Breast epithelium (tissue), 4 donors: ENCODE data around the gene PLPPR1. TPM values are rescaled to one million over a fixed set of nuclear protein-coding genes. Genes with fewer than 3 reads are reported as not detected.
"Not testable (repeated sequence)": the region's sequence is repeated elsewhere in the genome, so short reads cannot be mapped to it uniquely, and the experiment has no call there.

Source experiments
- DNase-seq, 2 donors: peaks; one replicate each; pipeline ENCODE4 v3.0.0-alpha.2; 2019; ENCODE audit warnings: low spot score in 2 of 2
- H3K27ac ChIP-seq, 2 donors: fragments of 200-600 bp; sonication (generic) in 1 of 2; one replicate each; pipeline ENCODE4 v1.5.1; 2016 to 2019; ENCODE audit warnings: mild to moderate bottlenecking in 1 of 2
- H3K27me3 ChIP-seq, 2 donors: fragments of 200-600 bp; sonication (generic) in 1 of 2; one replicate each; pipeline versions ENCODE4 v1.5.1 to v1.6.0; 2017 to 2019; ENCODE audit warnings: control low read depth in 1 of 2, mild to moderate bottlenecking in 1 of 2
- H3K36me3 ChIP-seq: fragments of 200-600 bp; one replicate; pipeline ENCODE4 v1.5.1; 2019
- H3K4me1 ChIP-seq, 2 donors: fragments of 200-600 bp; sonication (generic); one replicate each; pipeline ENCODE4 v1.5.1; 2016 to 2019; ENCODE audit warnings: control low read depth in 1 of 2
- H3K4me3 ChIP-seq, 3 donors: fragments of 200-600 bp; sonication (generic); 1 replicate in 2 of 3; 2 replicates in 1 of 3; pipeline ENCODE4 v1.5.1; 2016 to 2019; ENCODE audit warnings: mild to moderate bottlenecking in 3 of 3, moderate library complexity in 2 of 3
- H3K9me3 ChIP-seq, 2 donors: fragments of 200-600 bp; sonication (generic) in 1 of 2; one replicate each; pipeline ENCODE4 v1.5.1; 2016 to 2019; ENCODE audit warnings: control low read depth in 1 of 2
- CTCF ChIP-seq, 3 donors: fragments of 450-650 bp; IDR thresholded peaks; one replicate each; pipeline ENCODE4 v1.5.1; 2016 to 2017; ENCODE audit warnings: antibody characterized with exemption in 3 of 3, mild to moderate bottlenecking in 3 of 3, moderate library complexity in 3 of 3
- POLR2A ChIP-seq: fragments of 450-650 bp; IDR thresholded peaks from one replicate; pipeline ENCODE4 v1.6.1; 2016; ENCODE audit warnings: antibody characterized with exemption, mild to moderate bottlenecking, moderate library complexity
- POLR2AphosphoS5 ChIP-seq, 3 donors: sonication (generic); formaldehyde crosslinking; IDR thresholded peaks; one replicate each; pipeline ENCODE4 v1.6.1; 2017; ENCODE audit warnings: antibody characterized with exemption in 3 of 3
- intact Hi-C: fragments of 100-400 bp; cut with DNase I; formaldehyde crosslinking; loops from one replicate; pipeline ENCODE4 v1.15.1; 2023; ENCODE audit warnings: low total_unique reads
- total RNA-seq, 3 donors: library from RNA; depleted of rRNA; stranded (reverse); fragments of >200 nt; gene quantifications; one replicate each; pipeline ENCODE4 v1.1.0, GENCODE V29; 2016

PLPPR1 gene
- total RNA-seq, 3 donors from 2014 or later = 0.66 to 2.2 TPM; not detected in 1

GRCh38 chr9:101034222-101034621, 5.7 kb downstream of the PLPPR1 start:
- Histone ChIP-seq H3K9me3 (no peaks in the 10 kb centered on the region), H3K4me1 (no peaks in the 10 kb centered on the region), H3K27me3 (peaks cover 0 to 14% of the 10 kb centered on the region in 2 donors), H3K4me3 (no peak overlapping the region), H3K36me3 (no peaks in the 10 kb centered on the region), H3K27ac (no peak overlapping the region)
- TF ChIP-seq POLR2AphosphoS5 (IDR thresholded peaks at IDR 0.05) = no peak
- no peak for TF ChIP-seq POLR2A
- no peak for TF ChIP-seq CTCF (IDR thresholded peaks at IDR 0.05)
- DNase-seq = no peak
- intact Hi-C loops = no loop called here

- peaks cover 0 to 5% of the 10 kb centered on the region in 2 donors for H3K27me3 ChIP-seq
- H3K36me3 ChIP-seq = no peaks in the 10 kb centered on the region
- no peak for TF ChIP-seq POLR2A
- no peak for DNase-seq
- intact Hi-C loops = no loop called here
- no peak overlapping the region for H3K27ac ChIP-seq
- no peak overlapping the region for H3K4me3 ChIP-seq
- H3K4me1 ChIP-seq = no peaks in the 10 kb centered on the region
- H3K9me3 ChIP-seq = no peaks in the 10 kb centered on the region
These were observed 6.6 kb downstream of the PLPPR1 start for GRCh38 chr9:101035098-101035497.

DNA sequence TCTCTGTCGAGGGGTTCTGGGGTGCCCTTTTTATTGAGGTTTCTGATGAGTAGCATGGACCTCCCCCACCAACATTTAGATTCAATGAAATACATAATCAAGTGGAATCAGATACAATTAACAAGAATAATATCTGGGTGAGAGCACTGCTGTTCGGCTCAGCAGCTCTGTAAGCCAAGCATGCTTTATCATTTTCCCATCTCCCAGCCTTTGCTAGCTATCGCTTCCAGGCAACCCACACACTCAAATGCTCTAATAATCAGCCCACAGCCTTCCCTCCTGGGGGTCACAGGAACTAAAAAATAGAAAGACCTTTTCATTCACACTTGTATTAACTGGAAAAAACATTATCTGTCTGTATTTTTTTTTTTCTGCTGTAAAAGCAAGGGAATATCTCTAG, 8.9 kb downstream of the PLPPR1 start:
- intact Hi-C loops = no loop called here
- H3K27me3 ChIP-seq = no peaks in the 10 kb centered on the region
- H3K36me3 ChIP-seq = no peaks in the 10 kb centered on the region
- no peak overlapping the region for H3K4me3 ChIP-seq
- no peaks in the 10 kb centered on the region for H3K9me3 ChIP-seq
- no peak overlapping the region for H3K27ac ChIP-seq
- TF ChIP-seq CTCF (IDR thresholded peaks at IDR 0.05) (no peak), POLR2AphosphoS5 (IDR thresholded peaks at IDR 0.05) (no peak), POLR2A (no peak)
- H3K4me1 ChIP-seq = no peaks in the 10 kb centered on the region
- no peak for DNase-seq

DNA sequence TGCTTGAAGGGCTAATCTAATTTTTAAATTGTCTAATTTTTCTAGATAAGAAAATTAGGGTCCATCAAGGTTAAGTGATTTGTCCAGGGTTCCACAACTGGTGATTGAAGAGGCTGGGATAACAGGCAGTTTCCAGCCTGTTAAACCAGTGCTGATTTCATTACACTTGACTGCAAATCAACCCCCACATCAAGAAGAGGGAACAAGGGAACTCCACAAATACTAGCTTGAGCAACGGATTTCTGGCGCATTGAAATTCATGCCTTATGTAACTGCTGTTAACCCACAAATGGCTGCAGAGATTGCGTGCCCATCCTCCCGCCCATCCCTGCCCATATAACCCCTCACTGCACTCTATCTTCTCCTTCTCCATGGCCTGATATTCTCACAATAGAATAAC, 10.0 kb downstream of the PLPPR1 start:
- no peak for DNase-seq
- Histone ChIP-seq H3K4me3 (no peak overlapping the region), H3K4me1 (no peaks in the 10 kb centered on the region), H3K27me3 (no peaks in the 10 kb centered on the region), H3K9me3 (no peaks in the 10 kb centered on the region), H3K36me3 (no peaks in the 10 kb centered on the region), H3K27ac (no peak overlapping the region)
- no peak for TF ChIP-seq POLR2A
- no peak for TF ChIP-seq CTCF (IDR thresholded peaks at IDR 0.05)
- no peak for TF ChIP-seq POLR2AphosphoS5 (IDR thresholded peaks at IDR 0.05)
- intact Hi-C loops = no loop called here

DNA sequence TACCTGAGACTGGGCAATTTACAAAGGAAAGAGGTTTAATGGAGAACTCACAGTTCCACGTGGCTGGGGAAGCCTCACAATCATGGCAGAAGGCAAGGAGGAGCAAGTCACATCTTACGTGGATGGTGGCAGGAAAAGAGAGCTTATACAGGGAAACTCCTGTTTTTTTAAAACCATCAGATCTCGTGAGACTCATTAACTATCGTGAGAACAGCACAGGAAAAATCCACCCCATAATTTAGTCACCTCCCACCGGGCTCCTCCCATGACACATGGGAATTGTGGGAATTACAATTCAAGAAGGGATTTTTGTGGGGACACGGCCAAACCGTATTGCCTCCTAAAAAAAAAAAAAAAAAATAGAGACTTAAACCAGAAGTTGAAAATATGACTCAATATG, 11.1 kb downstream of the PLPPR1 start:
- DNase-seq, H3K36me3 ChIP-seq, intact Hi-C loops: not testable (repeated sequence)

DNA sequence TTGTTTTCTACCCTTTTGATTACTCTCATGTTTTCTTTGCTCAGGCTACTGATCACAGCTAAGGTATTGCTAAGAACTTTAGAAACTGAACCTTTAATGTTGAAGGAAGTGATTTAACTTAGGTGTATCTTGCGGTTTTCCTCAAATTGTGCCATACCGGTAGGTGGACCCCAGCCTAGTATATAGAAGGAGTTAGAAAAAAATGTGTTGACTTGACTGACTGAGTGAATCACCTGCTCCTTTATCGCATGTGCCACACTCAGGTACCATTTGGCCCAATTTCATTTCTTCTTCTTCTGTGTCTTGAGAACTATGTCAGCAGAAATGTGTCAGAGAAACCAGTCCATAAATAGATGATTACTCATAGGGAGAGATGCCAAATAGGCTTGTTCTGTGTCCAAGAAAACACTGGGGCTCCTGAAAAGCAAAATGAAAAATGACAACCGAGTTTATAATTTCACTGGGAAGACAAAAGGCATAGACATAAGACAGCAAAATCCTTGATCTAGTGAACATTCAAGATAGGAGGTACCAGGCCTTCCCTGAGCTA, 19.4 kb downstream of the PLPPR1 start:
- Histone ChIP-seq H3K27me3 (no peaks in the 10 kb centered on the region), H3K9me3 (no peaks in the 10 kb centered on the region), H3K4me1 (no peaks in the 10 kb centered on the region), H3K27ac (no peak overlapping the region), H3K4me3 (no peak overlapping the region), H3K36me3 (no peaks in the 10 kb centered on the region)
- no peak for TF ChIP-seq POLR2A
- TF ChIP-seq POLR2AphosphoS5 (IDR thresholded peaks at IDR 0.05) = no peak
- TF ChIP-seq CTCF (IDR thresholded peaks at IDR 0.05) = no peak
- intact Hi-C loops = no loop called here
- no peak for DNase-seq

More for the DNA sequence above, 11.1 kb downstream of the PLPPR1 start:
- H3K4me3 ChIP-seq, H3K27me3 ChIP-seq, H3K9me3 ChIP-seq, H3K27ac ChIP-seq, H3K4me1 ChIP-seq: not testable (repeated sequence)
